AG09319 (cell line): Measurements from ENCODE around the gene VAMP1.
A peak's percentile ranks its signal among the peaks of the same experiment; 100 is the strongest.

Experiments used
- DNase-seq: peaks from one replicate; pipeline ENCODE4 v3.0.0-alpha.2; 2010; ENCODE audit warnings: low read depth; ENCODE audit errors: extremely low read depth
- TF ChIP-seq, protein P1 (sequence below): IDR thresholded peaks from 2 replicates; pipeline ENCODE4 v1.5.1; 2011; ENCODE audit warnings: low read depth, mild to moderate bottlenecking, inconsistent platforms, low read length, moderate library complexity

The VAMP1 gene

DNA sequence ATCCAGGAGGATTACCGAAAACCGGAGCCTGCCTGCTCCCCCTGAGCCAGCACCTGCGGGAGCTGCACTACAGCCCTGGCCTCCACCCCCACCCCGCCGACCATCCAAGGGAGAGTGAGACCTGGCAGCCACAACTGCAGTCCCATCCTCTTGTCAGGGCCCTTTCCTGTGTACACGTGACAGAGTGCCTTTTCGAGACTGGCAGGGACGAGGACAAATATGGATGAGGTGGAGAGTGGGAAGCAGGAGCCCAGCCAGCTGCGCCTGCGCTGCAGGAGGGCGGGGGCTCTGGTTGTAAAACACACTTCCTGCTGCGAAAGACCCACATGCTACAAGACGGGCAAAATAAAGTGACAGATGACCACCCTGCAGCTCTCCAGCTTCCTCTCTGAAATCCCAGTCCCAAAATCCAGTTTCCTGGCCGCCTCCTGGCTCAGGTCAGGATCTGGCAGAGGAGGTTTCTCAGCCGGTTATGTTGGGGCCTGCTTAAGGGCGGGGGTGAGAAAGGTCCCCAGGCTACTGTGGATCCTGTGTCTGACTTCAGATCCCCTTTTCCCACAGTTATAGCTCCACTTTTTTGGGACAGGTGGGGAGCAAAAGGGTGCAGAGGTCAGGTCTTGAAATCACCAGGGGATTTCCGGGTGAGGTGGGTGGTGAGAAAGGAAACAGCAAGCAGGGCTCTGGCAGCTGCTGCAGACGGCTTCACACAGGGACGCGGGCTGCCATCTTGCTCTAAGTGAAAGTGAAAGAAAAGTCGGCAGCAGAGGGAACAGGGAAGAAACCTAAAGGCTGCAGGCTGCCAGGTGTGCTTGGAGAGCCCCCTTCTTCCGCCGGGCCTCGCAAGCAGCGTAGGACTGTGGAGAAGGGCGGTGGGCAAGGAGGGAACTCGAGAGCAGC is 18.9 kb downstream of the VAMP1 start, which contains the start of gene TAPBPL:
Gene TAPBPL (plus strand): TSS at position 695 of the 897 bp plus-strand sequence. CDS start 207 bp downstream, outside the sequence.
- DNase-seq = peak; percentile 49
- TF ChIP-seq, protein P1, sequence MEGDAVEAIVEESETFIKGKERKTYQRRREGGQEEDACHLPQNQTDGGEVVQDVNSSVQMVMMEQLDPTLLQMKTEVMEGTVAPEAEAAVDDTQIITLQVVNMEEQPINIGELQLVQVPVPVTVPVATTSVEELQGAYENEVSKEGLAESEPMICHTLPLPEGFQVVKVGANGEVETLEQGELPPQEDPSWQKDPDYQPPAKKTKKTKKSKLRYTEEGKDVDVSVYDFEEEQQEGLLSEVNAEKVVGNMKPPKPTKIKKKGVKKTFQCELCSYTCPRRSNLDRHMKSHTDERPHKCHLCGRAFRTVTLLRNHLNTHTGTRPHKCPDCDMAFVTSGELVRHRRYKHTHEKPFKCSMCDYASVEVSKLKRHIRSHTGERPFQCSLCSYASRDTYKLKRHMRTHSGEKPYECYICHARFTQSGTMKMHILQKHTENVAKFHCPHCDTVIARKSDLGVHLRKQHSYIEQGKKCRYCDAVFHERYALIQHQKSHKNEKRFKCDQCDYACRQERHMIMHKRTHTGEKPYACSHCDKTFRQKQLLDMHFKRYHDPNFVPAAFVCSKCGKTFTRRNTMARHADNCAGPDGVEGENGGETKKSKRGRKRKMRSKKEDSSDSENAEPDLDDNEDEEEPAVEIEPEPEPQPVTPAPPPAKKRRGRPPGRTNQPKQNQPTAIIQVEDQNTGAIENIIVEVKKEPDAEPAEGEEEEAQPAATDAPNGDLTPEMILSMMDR = no peak

DNA sequence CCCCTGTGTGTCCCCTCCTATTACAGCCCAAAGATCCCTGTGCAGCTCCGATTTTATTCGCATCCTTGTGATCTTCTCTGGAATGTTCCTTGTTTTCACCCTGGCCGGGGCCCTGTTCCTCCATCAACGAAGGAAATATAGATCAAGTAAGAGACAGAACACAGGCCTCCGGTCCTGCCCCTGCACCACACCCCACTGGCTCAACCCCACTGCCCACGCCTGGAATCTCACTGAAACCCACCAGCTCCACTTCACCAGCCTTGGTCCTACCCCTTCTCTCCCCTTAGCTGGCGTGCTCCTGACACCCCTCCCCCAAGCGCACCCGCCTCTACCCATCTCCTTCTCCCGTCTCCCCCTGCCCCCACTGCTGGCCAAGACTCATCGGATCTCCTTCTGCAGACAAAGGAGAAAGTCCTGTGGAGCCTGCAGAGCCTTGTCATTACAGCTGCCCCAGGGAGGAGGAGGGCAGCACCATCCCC is 19.6 kb downstream of the VAMP1 start:
- no peak for DNase-seq
- TF ChIP-seq, protein P1 = no peak

DNA sequence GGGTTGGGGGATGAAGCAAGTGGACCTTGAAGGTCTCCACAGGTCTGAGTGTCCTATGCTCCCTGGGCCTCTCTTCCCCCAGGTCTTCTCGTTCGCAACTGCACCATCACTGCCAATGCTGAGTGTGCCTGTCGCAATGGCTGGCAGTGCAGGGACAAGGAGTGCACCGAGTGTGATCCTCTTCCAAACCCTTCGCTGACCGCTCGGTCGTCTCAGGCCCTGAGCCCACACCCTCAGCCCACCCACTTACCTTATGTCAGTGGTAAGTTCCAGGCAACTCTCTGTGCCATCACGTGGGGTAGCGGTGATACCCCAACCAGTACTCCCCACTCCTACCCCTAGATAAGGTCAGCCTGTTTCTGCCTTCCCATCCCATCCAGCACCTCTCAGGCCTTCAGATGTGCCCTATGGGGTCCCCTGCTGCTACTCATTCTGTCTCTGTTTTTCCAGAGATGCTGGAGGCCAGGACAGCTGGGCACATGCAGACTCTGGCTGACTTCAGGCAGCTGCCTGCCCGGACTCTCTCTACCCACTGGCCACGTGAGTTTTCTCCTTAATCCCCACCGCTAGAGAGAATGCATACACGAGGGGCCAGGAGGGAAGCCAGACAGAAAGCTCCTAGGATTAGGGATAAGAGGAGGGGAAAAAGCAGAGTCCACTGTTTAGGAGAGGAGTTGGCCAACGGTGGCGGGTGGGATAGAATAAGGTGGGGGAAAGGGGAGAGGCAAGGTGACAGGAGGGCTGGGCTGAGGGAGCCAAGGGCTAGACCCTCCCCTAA is 20.2 kb downstream of the VAMP1 start:
- DNase-seq = no peak
- TF ChIP-seq, protein P1 = no peak

DNA sequence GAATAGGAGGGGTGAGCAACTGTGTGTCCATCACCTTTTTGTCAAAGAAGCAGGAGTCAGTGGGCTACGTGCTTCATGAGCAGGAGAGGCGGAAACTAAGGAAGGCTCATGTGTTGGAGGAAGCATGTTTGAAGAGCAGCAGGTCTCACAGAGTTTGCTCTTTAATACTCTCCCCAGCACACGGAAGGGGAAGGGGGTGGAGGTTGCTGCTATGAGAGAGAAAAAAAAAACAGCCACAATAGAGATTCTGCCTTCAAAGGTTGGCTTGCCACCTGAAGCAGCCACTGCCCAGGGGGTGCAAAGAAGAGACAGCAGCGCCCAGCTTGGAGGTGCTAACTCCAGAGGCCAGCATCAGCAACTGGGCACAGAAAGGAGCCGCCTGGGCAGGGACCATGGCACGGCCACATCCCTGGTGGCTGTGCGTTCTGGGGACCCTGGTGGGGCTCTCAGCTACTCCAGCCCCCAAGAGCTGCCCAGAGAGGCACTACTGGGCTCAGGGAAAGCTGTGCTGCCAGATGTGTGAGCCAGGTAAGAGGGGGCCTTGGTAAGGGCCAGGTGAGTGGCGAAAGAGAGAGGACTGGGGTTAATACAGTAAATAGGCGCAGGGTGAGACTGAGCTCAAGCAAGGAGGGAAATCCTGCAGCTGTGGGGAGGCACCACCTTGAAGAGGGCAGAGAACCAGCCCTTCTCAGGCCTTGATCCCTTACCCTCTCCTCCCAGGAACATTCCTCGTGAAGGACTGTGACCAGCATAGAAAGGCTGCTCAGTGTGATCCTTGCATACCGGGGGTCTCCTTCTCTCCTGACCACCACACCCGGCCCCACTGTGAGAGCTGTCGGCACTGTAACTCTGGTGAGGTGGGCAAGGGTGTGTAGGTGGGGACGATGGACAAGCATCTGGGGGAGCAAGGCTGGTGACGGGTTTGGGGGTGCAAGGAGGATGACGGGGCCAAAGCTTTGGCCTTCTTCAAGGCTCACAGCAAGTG is 25.5 kb downstream of the VAMP1 start, which contains the start of gene CD27:
Gene CD27 (plus strand): TSS at position 252 of the 985 bp plus-strand sequence. CDS start 141 bp downstream, at position 393.
- no peak for DNase-seq

DNA sequence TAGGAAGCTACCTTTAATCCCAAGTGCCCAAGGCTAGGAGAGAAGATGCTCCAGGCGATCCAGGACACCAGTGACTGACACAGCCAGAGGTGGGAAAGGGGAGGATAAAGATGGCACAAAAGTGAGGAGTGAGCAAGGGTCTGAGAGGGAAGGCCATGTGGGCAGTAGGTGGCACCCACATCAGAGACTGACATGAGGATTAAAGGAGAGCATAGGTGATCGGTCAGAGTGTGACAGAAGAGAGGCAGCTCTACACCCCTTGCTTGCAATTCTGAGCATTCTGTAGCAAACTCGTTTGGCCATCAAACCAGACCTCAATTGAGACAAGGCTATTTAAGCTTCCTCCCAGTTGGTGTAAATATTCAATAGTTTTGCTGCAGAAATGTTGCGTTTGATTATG is 26.4 kb downstream of the VAMP1 start:
- TF ChIP-seq, protein P1 = no peak

More for the DNA sequence above, 25.5 kb downstream of the VAMP1 start, which contains the start of gene CD27:
- TF ChIP-seq, protein P1 = no peak

DNA sequence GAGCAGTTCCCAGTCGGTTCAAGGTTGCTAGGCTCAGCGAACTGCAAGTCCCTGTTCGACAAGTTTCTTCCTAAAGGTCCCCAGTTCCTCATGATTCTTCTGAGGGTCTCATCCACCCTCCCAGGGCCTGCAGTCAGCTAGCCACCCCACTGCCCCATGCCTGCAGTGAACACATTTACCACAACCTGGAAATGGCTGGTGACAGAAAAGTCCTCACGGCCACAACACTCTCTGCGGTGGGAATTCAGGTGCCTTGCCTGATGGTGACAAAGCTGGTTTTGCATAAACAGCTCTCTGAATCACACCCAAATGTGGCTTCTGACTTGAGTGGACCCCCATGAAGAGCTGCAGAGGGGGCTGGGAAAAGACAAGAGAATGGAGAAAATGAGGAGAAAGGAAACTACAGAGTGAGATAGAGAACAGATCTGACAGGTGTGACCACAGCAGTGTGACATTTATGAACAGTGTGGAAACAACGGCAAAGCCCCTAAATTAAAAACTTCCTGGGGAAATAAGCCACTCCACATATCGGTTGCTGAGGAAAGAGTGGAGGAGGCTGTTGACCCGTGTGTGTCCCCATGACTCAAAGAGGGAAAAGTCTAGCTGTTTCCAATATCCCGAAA is 27.0 kb downstream of the VAMP1 start:
- no peak for DNase-seq
- TF ChIP-seq, protein P1 = no peak

More for the DNA sequence above, 26.4 kb downstream of the VAMP1 start:
- DNase-seq = no peak
